ENCODE measurements around the gene CMTR1.

The CMTR1 gene, protein sequence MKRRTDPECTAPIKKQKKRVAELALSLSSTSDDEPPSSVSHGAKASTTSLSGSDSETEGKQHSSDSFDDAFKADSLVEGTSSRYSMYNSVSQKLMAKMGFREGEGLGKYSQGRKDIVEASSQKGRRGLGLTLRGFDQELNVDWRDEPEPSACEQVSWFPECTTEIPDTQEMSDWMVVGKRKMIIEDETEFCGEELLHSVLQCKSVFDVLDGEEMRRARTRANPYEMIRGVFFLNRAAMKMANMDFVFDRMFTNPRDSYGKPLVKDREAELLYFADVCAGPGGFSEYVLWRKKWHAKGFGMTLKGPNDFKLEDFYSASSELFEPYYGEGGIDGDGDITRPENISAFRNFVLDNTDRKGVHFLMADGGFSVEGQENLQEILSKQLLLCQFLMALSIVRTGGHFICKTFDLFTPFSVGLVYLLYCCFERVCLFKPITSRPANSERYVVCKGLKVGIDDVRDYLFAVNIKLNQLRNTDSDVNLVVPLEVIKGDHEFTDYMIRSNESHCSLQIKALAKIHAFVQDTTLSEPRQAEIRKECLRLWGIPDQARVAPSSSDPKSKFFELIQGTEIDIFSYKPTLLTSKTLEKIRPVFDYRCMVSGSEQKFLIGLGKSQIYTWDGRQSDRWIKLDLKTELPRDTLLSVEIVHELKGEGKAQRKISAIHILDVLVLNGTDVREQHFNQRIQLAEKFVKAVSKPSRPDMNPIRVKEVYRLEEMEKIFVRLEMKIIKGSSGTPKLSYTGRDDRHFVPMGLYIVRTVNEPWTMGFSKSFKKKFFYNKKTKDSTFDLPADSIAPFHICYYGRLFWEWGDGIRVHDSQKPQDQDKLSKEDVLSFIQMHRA

DNA sequence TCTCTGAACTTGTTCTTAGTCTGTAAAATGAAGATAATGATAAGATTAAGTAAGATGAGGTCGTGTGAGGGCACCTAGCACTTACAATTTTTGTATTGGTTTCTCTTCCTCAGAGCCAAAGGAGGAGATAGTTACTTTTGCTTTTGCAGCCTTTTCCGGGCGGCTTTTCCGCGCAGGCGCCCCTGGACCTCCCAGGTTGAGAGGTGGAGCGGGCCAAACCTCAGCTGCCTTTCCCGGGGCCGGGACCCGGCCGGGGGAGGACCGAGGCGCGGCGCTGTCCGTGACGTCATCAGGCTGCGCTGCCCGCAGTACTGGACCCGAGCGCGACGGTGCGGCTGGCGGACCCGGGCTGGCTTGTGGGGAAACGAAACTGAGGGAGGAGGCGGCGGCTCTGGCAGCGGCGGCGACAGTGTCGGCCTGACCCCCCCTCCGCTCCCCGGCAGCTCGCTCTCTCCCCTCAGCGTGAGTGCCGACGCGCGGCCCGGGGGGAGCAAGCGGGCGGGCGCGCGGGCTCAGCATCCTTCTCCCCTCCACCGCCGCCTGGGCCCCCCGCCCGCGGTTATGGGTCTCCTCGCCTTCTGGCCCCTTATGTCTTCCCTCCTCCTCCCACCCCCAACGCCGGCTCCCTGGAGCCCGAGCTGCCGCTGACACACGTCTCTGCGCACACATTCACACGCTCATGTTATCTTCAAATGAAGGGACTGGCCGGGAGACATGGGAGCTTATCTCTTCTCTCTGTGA is at the start of gene CMTR1:
Gene CMTR1, plus strand, starts transcription at position 306 of the 741 bp plus-strand sequence. CDS start 2,409 bp downstream, outside the sequence.
- no peak for TF ChIP-seq GATA2 (IDR thresholded peaks at IDR 0.05; ENCODE audit: low read depth, low read length)
- no peak for TF ChIP-seq GATA3 (IDR thresholded peaks at IDR 0.05; ENCODE audit: low read depth, low read length)

- no peak for TF ChIP-seq GATA3 (IDR thresholded peaks at IDR 0.05; ENCODE audit: low read depth, low read length)
- TF ChIP-seq GATA2 (IDR thresholded peaks at IDR 0.05; ENCODE audit: low read depth, low read length) = no peak
Observed at GRCh38 chr6:37388578-37388977, 44.4 kb upstream of the CMTR1 start.

- TF ChIP-seq GATA3 (IDR thresholded peaks at IDR 0.05; ENCODE audit: low read depth, low read length) = no peak
- no peak for TF ChIP-seq GATA2 (IDR thresholded peaks at IDR 0.05; ENCODE audit: low read depth, low read length)
Observed at GRCh38 chr6:37389857-37390256, 43.2 kb upstream of the CMTR1 start.

DNA sequence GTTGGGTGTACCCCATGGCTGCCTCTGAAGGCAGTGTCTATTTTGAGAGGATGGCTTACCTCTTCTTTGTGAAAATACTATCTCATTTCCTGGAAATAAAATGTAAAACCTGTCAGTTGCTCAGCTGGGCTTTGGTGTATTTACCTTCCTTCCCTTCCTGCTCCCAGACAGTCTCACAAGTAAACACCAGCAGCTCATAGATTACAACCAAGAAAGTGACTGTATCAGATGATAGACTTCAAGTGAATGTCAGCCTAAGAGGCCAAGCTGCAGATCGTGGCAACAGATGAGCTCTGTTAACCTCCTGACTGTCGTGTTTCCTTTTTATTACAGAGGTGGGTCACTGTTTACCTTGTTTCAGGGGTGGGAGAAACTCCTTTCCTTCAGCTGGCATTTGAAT is 41.9 kb upstream of the CMTR1 start:
- TF ChIP-seq GATA2 (IDR thresholded peaks at IDR 0.05; ENCODE audit: low read depth, low read length) = no peak

GRCh38 chr6:37392821-37393220 is 40.2 kb upstream of the CMTR1 start:
- no peak for TF ChIP-seq GATA2 (IDR thresholded peaks at IDR 0.05; ENCODE audit: low read depth, low read length)
- TF ChIP-seq GATA3 (IDR thresholded peaks at IDR 0.05; ENCODE audit: low read depth, low read length) = no peak

GRCh38 chr6:37393381-37393929 is 39.6 kb upstream of the CMTR1 start:
- no peak for TF ChIP-seq GATA3 (IDR thresholded peaks at IDR 0.05; ENCODE audit: low read depth, low read length)
- TF ChIP-seq GATA2 (IDR thresholded peaks at IDR 0.05; ENCODE audit: low read depth, low read length) = no peak

GRCh38 chr6:37396571-37397180 is 36.3 kb upstream of the CMTR1 start:
- TF ChIP-seq GATA2 (IDR thresholded peaks at IDR 0.05; ENCODE audit: low read depth, low read length) (no peak), GATA3 (IDR thresholded peaks at IDR 0.05; ENCODE audit: low read depth, low read length) (no peak)

DNA sequence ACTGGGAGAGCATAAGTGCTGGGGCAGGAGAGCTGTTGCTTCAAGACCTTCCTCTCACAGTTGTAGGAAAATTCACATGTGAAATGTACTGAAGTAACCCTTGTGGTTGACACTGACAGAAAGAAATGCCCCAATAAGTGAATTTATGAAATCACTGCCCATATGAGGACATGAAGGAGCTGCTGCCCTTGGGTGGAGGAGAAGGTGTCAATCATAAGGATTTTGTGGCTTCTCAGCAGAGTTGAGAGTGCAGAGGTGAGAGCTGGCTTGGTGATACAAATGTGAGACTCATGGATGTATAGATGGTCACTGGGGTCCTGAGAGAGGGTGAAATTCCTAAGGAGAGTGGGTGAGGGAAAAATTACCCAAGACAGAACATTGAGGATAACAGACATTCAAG is 33.9 kb upstream of the CMTR1 start:
- TF ChIP-seq GATA3 (IDR thresholded peaks at IDR 0.05; ENCODE audit: low read depth, low read length) (no peak), GATA2 (IDR thresholded peaks at IDR 0.05; ENCODE audit: low read depth, low read length) (no peak)

DNA sequence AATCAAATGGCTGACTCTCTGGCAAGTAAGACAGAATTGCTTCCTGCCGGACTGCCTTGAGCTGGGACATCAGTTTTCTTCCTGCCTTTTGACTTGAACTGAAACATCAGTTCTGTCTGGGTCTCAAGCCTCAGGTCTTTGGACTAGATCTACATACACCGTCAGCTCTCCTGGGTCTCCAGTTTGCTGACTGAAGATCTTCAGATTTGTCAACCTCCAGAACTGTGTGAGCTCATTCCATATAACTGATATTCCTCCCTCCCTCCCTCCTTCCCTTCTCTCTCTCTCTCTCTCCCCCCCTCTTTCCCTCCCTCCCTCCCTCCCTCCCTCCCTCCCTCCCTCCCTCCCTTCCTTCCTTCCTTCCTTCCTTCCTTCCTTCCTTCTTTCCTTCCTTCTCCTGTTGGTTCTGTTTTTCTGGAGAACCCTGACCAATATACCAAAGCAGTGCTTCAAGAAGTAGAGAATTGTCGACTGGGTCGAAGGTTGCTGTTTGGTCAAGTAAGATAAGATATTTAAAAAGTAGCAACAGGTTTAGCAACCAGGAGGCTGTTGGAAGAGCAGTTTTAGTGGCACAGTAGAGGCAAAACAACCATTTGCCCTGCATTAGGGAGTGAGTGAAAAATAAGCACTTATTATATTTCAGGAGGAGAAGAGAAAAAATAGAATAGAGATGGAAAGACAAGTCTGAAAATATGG is 33.1 kb upstream of the CMTR1 start:
- no peak for TF ChIP-seq GATA3 (IDR thresholded peaks at IDR 0.05; ENCODE audit: low read depth, low read length)
- TF ChIP-seq GATA2 (IDR thresholded peaks at IDR 0.05; ENCODE audit: low read depth, low read length) = no peak

- peak; percentile 47; the same call in 1 of the 2 replicates for TF ChIP-seq GATA2 (IDR thresholded peaks at IDR 0.05; ENCODE audit: low read depth, low read length)
Observed at GRCh38 chr6:37401658-37402057, 31.4 kb upstream of the CMTR1 start.

GRCh38 chr6:37406726-37407341 is 26.2 kb upstream of the CMTR1 start:
- TF ChIP-seq GATA3 (IDR thresholded peaks at IDR 0.05; ENCODE audit: low read depth, low read length) = no peak
- TF ChIP-seq GATA2 (IDR thresholded peaks at IDR 0.05; ENCODE audit: low read depth, low read length) = no peak

DNA sequence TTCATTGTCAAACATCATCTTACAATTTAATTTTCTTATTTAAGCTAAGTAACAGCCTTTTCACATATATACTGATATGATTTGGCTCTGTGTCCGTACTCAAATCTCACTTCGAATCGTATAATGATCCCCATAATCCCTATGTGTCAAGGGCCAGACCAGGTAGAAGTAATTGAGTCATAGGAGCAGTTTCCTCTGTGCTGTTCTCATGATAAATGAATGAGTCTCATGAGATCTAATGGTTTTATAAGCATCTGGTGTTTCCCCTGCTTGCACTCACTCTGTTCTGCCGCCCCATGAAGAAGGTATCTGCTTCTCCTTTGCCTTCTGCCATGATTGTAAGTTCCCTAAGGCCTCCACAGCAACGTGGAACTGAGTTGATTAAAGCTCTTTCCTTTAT is 25.1 kb upstream of the CMTR1 start:
- TF ChIP-seq GATA2 (IDR thresholded peaks at IDR 0.05; ENCODE audit: low read depth, low read length) (no peak), GATA3 (IDR thresholded peaks at IDR 0.05; ENCODE audit: low read depth, low read length) (no peak)

GRCh38 chr6:37409501-37409900 is 23.5 kb upstream of the CMTR1 start:
- TF ChIP-seq GATA2 (IDR thresholded peaks at IDR 0.05; ENCODE audit: low read depth, low read length) = no peak
- no peak for TF ChIP-seq GATA3 (IDR thresholded peaks at IDR 0.05; ENCODE audit: low read depth, low read length)

Measured in SH-SY5Y (cell line).